ENCODE results near the gene BRINP3.

The BRINP3 gene

DNA sequence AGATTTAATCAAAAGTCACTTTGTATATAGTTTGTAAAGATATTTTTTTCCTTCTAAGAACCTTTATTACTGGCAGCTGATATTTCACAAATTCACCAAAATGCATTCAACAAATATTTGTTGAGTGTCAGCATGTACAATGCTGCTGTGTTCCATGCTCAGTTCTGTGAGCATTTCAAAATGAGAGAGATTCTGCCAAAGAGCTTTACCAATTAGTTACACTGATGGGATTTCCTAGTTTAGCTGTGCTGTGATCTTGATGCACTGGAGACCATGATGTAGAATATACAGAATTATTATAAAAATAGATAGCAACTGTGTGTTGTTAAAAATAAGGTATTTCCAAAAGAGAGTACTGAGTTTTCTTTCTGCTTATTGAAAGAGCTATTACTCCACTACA is 225.6 kb downstream of the BRINP3 start:
- Histone ChIP-seq H3K4me2 (ENCODE audit: low read depth, low read length, poor library complexity, severe bottlenecking) (no peak overlapping the region), H3K9ac (ENCODE audit: low read length) (no peak overlapping the region), H3K9me3 (ENCODE audit: insufficient read depth, low read length) (no peaks in the 10 kb centered on the region; the same call in 1 of the 2 replicates), H4K20me1 (ENCODE audit: low read depth, low read length) (no peaks in the 10 kb centered on the region), H3F3A (ENCODE audit: insufficient read depth) (no peaks in the 10 kb centered on the region), H3K79me2 (ENCODE audit: insufficient read depth, low read length) (no peaks in the 10 kb centered on the region), H2AFZ (ENCODE audit: low read depth, low read length, severe bottlenecking) (no peak overlapping the region), H3K27ac (ENCODE audit: low read depth, low read length) (no peak overlapping the region), H3K4me3 (ENCODE audit: insufficient read depth, low read length, poor library complexity, severe bottlenecking) (no peak overlapping the region), H3K36me3 (ENCODE audit: low read length) (no peaks in the 10 kb centered on the region), H3K9me2 (replicated peaks; ENCODE audit: insufficient read depth, low read length) (no peaks in the 10 kb centered on the region), H3K27me3 (ENCODE audit: low read length) (no peaks in the 10 kb centered on the region)
- TF ChIP-seq, protein P1, sequence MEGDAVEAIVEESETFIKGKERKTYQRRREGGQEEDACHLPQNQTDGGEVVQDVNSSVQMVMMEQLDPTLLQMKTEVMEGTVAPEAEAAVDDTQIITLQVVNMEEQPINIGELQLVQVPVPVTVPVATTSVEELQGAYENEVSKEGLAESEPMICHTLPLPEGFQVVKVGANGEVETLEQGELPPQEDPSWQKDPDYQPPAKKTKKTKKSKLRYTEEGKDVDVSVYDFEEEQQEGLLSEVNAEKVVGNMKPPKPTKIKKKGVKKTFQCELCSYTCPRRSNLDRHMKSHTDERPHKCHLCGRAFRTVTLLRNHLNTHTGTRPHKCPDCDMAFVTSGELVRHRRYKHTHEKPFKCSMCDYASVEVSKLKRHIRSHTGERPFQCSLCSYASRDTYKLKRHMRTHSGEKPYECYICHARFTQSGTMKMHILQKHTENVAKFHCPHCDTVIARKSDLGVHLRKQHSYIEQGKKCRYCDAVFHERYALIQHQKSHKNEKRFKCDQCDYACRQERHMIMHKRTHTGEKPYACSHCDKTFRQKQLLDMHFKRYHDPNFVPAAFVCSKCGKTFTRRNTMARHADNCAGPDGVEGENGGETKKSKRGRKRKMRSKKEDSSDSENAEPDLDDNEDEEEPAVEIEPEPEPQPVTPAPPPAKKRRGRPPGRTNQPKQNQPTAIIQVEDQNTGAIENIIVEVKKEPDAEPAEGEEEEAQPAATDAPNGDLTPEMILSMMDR (IDR thresholded peaks at IDR 0.05; ENCODE audit: insufficient read depth, low read length, poor library complexity, severe bottlenecking): no peak
- no peak for TF ChIP-seq EZH2phosphoT487 (conservative IDR thresholded peaks at IDR 0.05; ENCODE audit: low read length)

- no peak overlapping the region for H2AFZ ChIP-seq (ENCODE audit: low read depth, low read length, severe bottlenecking)
- no peak overlapping the region for H3K9ac ChIP-seq (ENCODE audit: low read length)
- H3K4me2 ChIP-seq (ENCODE audit: low read depth, low read length, poor library complexity, severe bottlenecking): no peak overlapping the region
- TF ChIP-seq, protein P1 (IDR thresholded peaks at IDR 0.05; ENCODE audit: insufficient read depth, low read length, poor library complexity, severe bottlenecking): no peak
- no peaks in the 10 kb centered on the region for H3K36me3 ChIP-seq (ENCODE audit: low read length)
- no peak overlapping the region for H3K27ac ChIP-seq (ENCODE audit: low read depth, low read length)
- no peaks in the 10 kb centered on the region for H3F3A ChIP-seq (ENCODE audit: insufficient read depth)
- H4K20me1 ChIP-seq (ENCODE audit: low read depth, low read length): no peaks in the 10 kb centered on the region
- H3K9me2 ChIP-seq (replicated peaks; ENCODE audit: insufficient read depth, low read length): no peaks in the 10 kb centered on the region
- H3K27me3 ChIP-seq (ENCODE audit: low read length): no peaks in the 10 kb centered on the region
- H3K79me2 ChIP-seq (ENCODE audit: insufficient read depth, low read length): no peaks in the 10 kb centered on the region
- H3K4me3 ChIP-seq (ENCODE audit: insufficient read depth, low read length, poor library complexity, severe bottlenecking): no peak overlapping the region
- H3K9me3 ChIP-seq (ENCODE audit: insufficient read depth, low read length): no peaks in the 10 kb centered on the region
Measured at GRCh38 chr1:190250368-190250767, 227.3 kb downstream of the BRINP3 start.

- H4K20me1 ChIP-seq (ENCODE audit: low read depth, low read length): no peaks in the 10 kb centered on the region
- H3K9me2 ChIP-seq (replicated peaks; ENCODE audit: insufficient read depth, low read length): no peaks in the 10 kb centered on the region
Measured at GRCh38 chr1:190244406-190244805, 233.3 kb downstream of the BRINP3 start.

More at GRCh38 chr1:190244406-190244805, 233.3 kb downstream of the BRINP3 start:
- Histone ChIP-seq H3K36me3 (ENCODE audit: low read length) (no peaks in the 10 kb centered on the region), H3K27me3 (ENCODE audit: low read length) (no peaks in the 10 kb centered on the region), H3K4me3 (ENCODE audit: insufficient read depth, low read length, poor library complexity, severe bottlenecking) (no peak overlapping the region), H3K9me3 (ENCODE audit: insufficient read depth, low read length) (no peaks in the 10 kb centered on the region), H2AFZ (ENCODE audit: low read depth, low read length, severe bottlenecking) (peak overlapping the region; percentile 96), H3K9ac (ENCODE audit: low read length) (no peak overlapping the region), H3F3A (ENCODE audit: insufficient read depth) (no peaks in the 10 kb centered on the region; the same call in 1 of the 2 replicates), H3K27ac (ENCODE audit: low read depth, low read length) (no peak overlapping the region), H3K4me2 (ENCODE audit: low read depth, low read length, poor library complexity, severe bottlenecking) (peak overlapping the region; percentile 25), H3K79me2 (ENCODE audit: insufficient read depth, low read length) (no peaks in the 10 kb centered on the region)
- TF ChIP-seq EZH2phosphoT487 (conservative IDR thresholded peaks at IDR 0.05; ENCODE audit: low read length): no peak
- TF ChIP-seq, protein P1 (IDR thresholded peaks at IDR 0.05; ENCODE audit: insufficient read depth, low read length, poor library complexity, severe bottlenecking): no peak

All from SU-DHL-6 (cell line).